GM23248 (cell line): Measurements from ENCODE around the gene FAM24A.

ENCODE experiments used
- EZH2 ChIP-seq: fragments of 200-600 bp; sonication (generic); IDR thresholded peaks from 2 replicates; pipeline ENCODE4 v1.6.1; 2018; ENCODE audit warnings: antibody characterized with exemption, mild to moderate bottlenecking; ENCODE audit not compliant: insufficient read depth, poor library complexity, severe bottlenecking
- EZH2phosphoT487 ChIP-seq: fragments of 200-600 bp; sonication (generic); IDR thresholded peaks from 2 replicates; pipeline ENCODE4 v1.6.1; 2018; ENCODE audit warnings: antibody characterized with exemption, moderate library complexity, mild to moderate bottlenecking, low read depth; ENCODE audit not compliant: insufficient read depth

DNA sequence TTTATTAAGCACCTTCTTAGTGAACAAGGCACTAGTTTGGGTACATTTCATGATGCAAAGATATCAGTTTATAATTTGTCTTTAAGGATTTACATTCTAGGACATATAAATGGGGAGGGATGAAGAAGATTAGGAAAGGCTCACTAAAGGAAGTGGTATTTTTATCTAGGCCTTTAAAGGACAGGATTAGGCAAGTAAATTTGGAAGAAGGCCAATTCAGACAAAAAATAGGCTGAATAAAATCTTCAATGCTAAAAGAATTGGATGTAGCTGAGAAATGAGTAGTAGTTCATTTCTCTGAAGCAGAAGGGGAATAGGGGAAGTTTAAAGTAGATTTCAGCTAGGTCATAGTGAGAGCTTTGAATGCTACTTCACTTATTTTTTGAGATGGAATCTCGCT, 26.2 kb upstream of the FAM24A start:
- TF ChIP-seq EZH2 (no peak), EZH2phosphoT487 (no peak)
